ENCODE measurements around the gene PCCA.
"Not testable (repeated sequence)": the region's sequence is repeated elsewhere in the genome, so short reads cannot be mapped to it uniquely, and the experiment has no call there.

The PCCA gene

GRCh38 chr13:100097821-100098220 is 8.9 kb downstream of the PCCA start:
- no peak for DNase-seq (ENCODE audit: low read depth)
- H3K4me3 ChIP-seq (ENCODE audit: control insufficient read depth, low read depth, low read length): no peak overlapping the region
- no peak for TF ChIP-seq CTCF (conservative IDR thresholded peaks at IDR 0.05; ENCODE audit: control insufficient read depth, insufficient read depth, low read depth, low read length)

- no peak overlapping the region for H3K4me3 ChIP-seq (ENCODE audit: control insufficient read depth, low read depth, low read length)
- TF ChIP-seq CTCF (conservative IDR thresholded peaks at IDR 0.05; ENCODE audit: control insufficient read depth, insufficient read depth, low read depth, low read length): no peak
- no peak for DNase-seq (ENCODE audit: low read depth)
Measured at GRCh38 chr13:100098445-100099116, 9.7 kb downstream of the PCCA start.

- DNase-seq (ENCODE audit: low read depth): not testable (repeated sequence)
Measured at GRCh38 chr13:100099117-100099445, 10.2 kb downstream of the PCCA start.

GRCh38 chr13:100100115-100100879 is 11.4 kb downstream of the PCCA start:
- no peak for TF ChIP-seq CTCF (conservative IDR thresholded peaks at IDR 0.05; ENCODE audit: control insufficient read depth, insufficient read depth, low read depth, low read length)
- DNase-seq (ENCODE audit: low read depth): peak; percentile 79
- H3K4me3 ChIP-seq (ENCODE audit: control insufficient read depth, low read depth, low read length): no peak overlapping the region

More at GRCh38 chr13:100099117-100099445, 10.2 kb downstream of the PCCA start:
- H3K4me3 ChIP-seq (ENCODE audit: control insufficient read depth, low read depth, low read length): not testable (repeated sequence)

- DNase-seq (ENCODE audit: low read depth): no peak
- no peak for TF ChIP-seq CTCF (conservative IDR thresholded peaks at IDR 0.05; ENCODE audit: control insufficient read depth, insufficient read depth, low read depth, low read length)
- H3K4me3 ChIP-seq (ENCODE audit: control insufficient read depth, low read depth, low read length): no peak overlapping the region
Measured at GRCh38 chr13:100102042-100102441, 13.1 kb downstream of the PCCA start.

GRCh38 chr13:100106005-100106404 is 17.1 kb downstream of the PCCA start:
- TF ChIP-seq CTCF (conservative IDR thresholded peaks at IDR 0.05; ENCODE audit: control insufficient read depth, insufficient read depth, low read depth, low read length): no peak
- DNase-seq (ENCODE audit: low read depth): no peak
- H3K4me3 ChIP-seq (ENCODE audit: control insufficient read depth, low read depth, low read length): no peak overlapping the region

- no peak for DNase-seq (ENCODE audit: low read depth)
Measured at GRCh38 chr13:100106705-100107104, 17.8 kb downstream of the PCCA start.

More at GRCh38 chr13:100106705-100107104, 17.8 kb downstream of the PCCA start:
- H3K4me3 ChIP-seq (ENCODE audit: control insufficient read depth, low read depth, low read length): no peak overlapping the region
- no peak for TF ChIP-seq CTCF (conservative IDR thresholded peaks at IDR 0.05; ENCODE audit: control insufficient read depth, insufficient read depth, low read depth, low read length)

All from fibroblast of mammary gland (primary cell).